ENCODE measurements around the gene EXOSC10.
"Not testable (repeated sequence)": the region's sequence is repeated elsewhere in the genome, so short reads cannot be mapped to it uniquely, and the experiment has no call there.

EXOSC10 gene

GRCh38 chr1:11051781-11052511, 47.7 kb downstream of the EXOSC10 start:
- H3K27me3 ChIP-seq (ENCODE audit: insufficient read depth, low read length, poor library complexity) = no peaks in the 10 kb centered on the region

GRCh38 chr1:11051121-11051520, 48.5 kb downstream of the EXOSC10 start:
- H3K27me3 ChIP-seq (ENCODE audit: insufficient read depth, low read length, poor library complexity); H2BK5ac ChIP-seq (ENCODE audit: low read length); H3K4me3 ChIP-seq (ENCODE audit: low read length); H2AK5ac ChIP-seq (ENCODE audit: low read length); H4K5ac ChIP-seq (ENCODE audit: low read length); H3K9ac ChIP-seq (ENCODE audit: low read length); H3K4ac ChIP-seq (ENCODE audit: low read depth, low read length); H4K8ac ChIP-seq (ENCODE audit: low read depth, low read length); H3K23ac ChIP-seq (ENCODE audit: low read length); H3K79me2 ChIP-seq (ENCODE audit: control insufficient read depth, insufficient read depth, low read length); H3K4me2 ChIP-seq (ENCODE audit: low read length); H3K56ac ChIP-seq (ENCODE audit: low read length); H2BK120ac ChIP-seq (ENCODE audit: low read depth, low read length); H3K36me3 ChIP-seq (ENCODE audit: control insufficient read depth, insufficient read depth, low read length); H3K4me1 ChIP-seq (ENCODE audit: control insufficient read depth, low read depth, low read length); H3K79me1 ChIP-seq (ENCODE audit: low read length); H3K18ac ChIP-seq (ENCODE audit: low read length); H3K27ac ChIP-seq (ENCODE audit: low read depth, low read length); H2BK15ac ChIP-seq (replicated peaks; ENCODE audit: low read depth); DNase-seq: not testable (repeated sequence)
- no CpG with 5 or more reads among the region's 10 CpGs for WGBS (ENCODE audit: extremely low coverage, insufficient coverage, low lambda C conversion rate)

More at GRCh38 chr1:11051781-11052511, 47.7 kb downstream of the EXOSC10 start:
- H3K18ac ChIP-seq (ENCODE audit: low read length) = no peak overlapping the region
- no peaks in the 10 kb centered on the region for H3K79me2 ChIP-seq (ENCODE audit: control insufficient read depth, insufficient read depth, low read length)
- H3K27ac ChIP-seq (ENCODE audit: low read depth, low read length) = no peak overlapping the region
- H3K4ac ChIP-seq (ENCODE audit: low read depth, low read length) = no peak overlapping the region
- no peak overlapping the region for H4K8ac ChIP-seq (ENCODE audit: low read depth, low read length)
- H3K9ac ChIP-seq (ENCODE audit: low read length) = no peak overlapping the region
- no peaks in the 10 kb centered on the region for H3K4me1 ChIP-seq (ENCODE audit: control insufficient read depth, low read depth, low read length)
- no peak overlapping the region for H3K23ac ChIP-seq (ENCODE audit: low read length)
- H2AK5ac ChIP-seq (ENCODE audit: low read length) = no peak overlapping the region
- H3K36me3 ChIP-seq (ENCODE audit: control insufficient read depth, insufficient read depth, low read length) = peaks cover 7% of the 10 kb centered on the region
- WGBS (ENCODE audit: extremely low coverage, insufficient coverage, low lambda C conversion rate) = no CpG with 5 or more reads among the region's 19 CpGs
- no peaks in the 10 kb centered on the region for H3K79me1 ChIP-seq (ENCODE audit: low read length)
- H3K4me3 ChIP-seq (ENCODE audit: low read length) = no peak overlapping the region
- no peak overlapping the region for H2BK15ac ChIP-seq (replicated peaks; ENCODE audit: low read depth)
- DNase-seq = no peak
- no peak overlapping the region for H3K56ac ChIP-seq (ENCODE audit: low read length)
- H3K4me2 ChIP-seq (ENCODE audit: low read length) = no peak overlapping the region
- no peak overlapping the region for H2BK120ac ChIP-seq (ENCODE audit: low read depth, low read length)
- no peak overlapping the region for H2BK5ac ChIP-seq (ENCODE audit: low read length)
- H4K5ac ChIP-seq (ENCODE audit: low read length) = no peak overlapping the region

GRCh38 chr1:11046625-11047365, 52.9 kb downstream of the EXOSC10 start, which contains the start of gene MASP2:
TSS of gene MASP2 (minus strand) at chr1:11047239. CDS start at chr1:11047207, 32 bp downstream.
- no peak within 1 kb of the TSS for H3K9ac ChIP-seq (ENCODE audit: low read length)
- WGBS (ENCODE audit: extremely low coverage, insufficient coverage, low lambda C conversion rate) = no CpG with 5 or more reads among the region's 28 CpGs
- no peak within 1 kb of the TSS for H4K8ac ChIP-seq (ENCODE audit: low read depth, low read length)
- H3K36me3 ChIP-seq (ENCODE audit: control insufficient read depth, insufficient read depth, low read length) = no peaks in the 10 kb centered on the region
- no peaks in the 10 kb centered on the region for H3K79me2 ChIP-seq (ENCODE audit: control insufficient read depth, insufficient read depth, low read length)
- no peak within 1 kb of the TSS for H3K27ac ChIP-seq (ENCODE audit: low read depth, low read length)
- no peak for DNase-seq
- no peaks in the 10 kb centered on the region for H3K27me3 ChIP-seq (ENCODE audit: insufficient read depth, low read length, poor library complexity)
- no peak within 1 kb of the TSS for H2BK120ac ChIP-seq (ENCODE audit: low read depth, low read length)
- H3K23ac ChIP-seq (ENCODE audit: low read length) = no peak within 1 kb of the TSS
- H4K5ac ChIP-seq (ENCODE audit: low read length) = no peak within 1 kb of the TSS
- no peak within 1 kb of the TSS for H2BK5ac ChIP-seq (ENCODE audit: low read length)
- no peak within 1 kb of the TSS for H2BK15ac ChIP-seq (replicated peaks; ENCODE audit: low read depth)
- no peak within 1 kb of the TSS for H3K18ac ChIP-seq (ENCODE audit: low read length)
- no peaks in the 10 kb centered on the region for H3K79me1 ChIP-seq (ENCODE audit: low read length)
- no peak within 1 kb of the TSS for H2AK5ac ChIP-seq (ENCODE audit: low read length)
- no peaks in the 10 kb centered on the region for H3K4me1 ChIP-seq (ENCODE audit: control insufficient read depth, low read depth, low read length)
- H3K4me2 ChIP-seq (ENCODE audit: low read length) = no peak within 1 kb of the TSS
- H3K56ac ChIP-seq (ENCODE audit: low read length) = no peak within 1 kb of the TSS
- H3K4me3 ChIP-seq (ENCODE audit: low read length) = no peak within 1 kb of the TSS
- no peak within 1 kb of the TSS for H3K4ac ChIP-seq (ENCODE audit: low read depth, low read length)

- Histone ChIP-seq H3K4me2 (ENCODE audit: low read length) (no peak overlapping the region), H3K27ac (ENCODE audit: low read depth, low read length) (no peak overlapping the region), H3K56ac (ENCODE audit: low read length) (no peak overlapping the region), H2BK5ac (ENCODE audit: low read length) (no peak overlapping the region), H3K79me1 (ENCODE audit: low read length) (no peaks in the 10 kb centered on the region), H3K23ac (ENCODE audit: low read length) (no peak overlapping the region), H2BK120ac (ENCODE audit: low read depth, low read length) (no peak overlapping the region), H3K36me3 (ENCODE audit: control insufficient read depth, insufficient read depth, low read length) (no peaks in the 10 kb centered on the region), H2AK5ac (ENCODE audit: low read length) (no peak overlapping the region), H4K5ac (ENCODE audit: low read length) (no peak overlapping the region), H3K27me3 (ENCODE audit: insufficient read depth, low read length, poor library complexity) (no peaks in the 10 kb centered on the region), H2BK15ac (replicated peaks; ENCODE audit: low read depth) (no peak overlapping the region), H4K8ac (ENCODE audit: low read depth, low read length) (no peak overlapping the region), H3K18ac (ENCODE audit: low read length) (no peak overlapping the region), H3K79me2 (ENCODE audit: control insufficient read depth, insufficient read depth, low read length) (no peaks in the 10 kb centered on the region), H3K4ac (ENCODE audit: low read depth, low read length) (no peak overlapping the region), H3K4me3 (ENCODE audit: low read length) (no peak overlapping the region), H3K9ac (ENCODE audit: low read length) (no peak overlapping the region), H3K4me1 (ENCODE audit: control insufficient read depth, low read depth, low read length) (no peaks in the 10 kb centered on the region)
- no CpG with 5 or more reads among the region's 8 CpGs for WGBS (ENCODE audit: extremely low coverage, insufficient coverage, low lambda C conversion rate)
- DNase-seq = no peak
Measured at GRCh38 chr1:11046270-11046566, 53.5 kb downstream of the EXOSC10 start.

- H3K23ac ChIP-seq (ENCODE audit: low read length) = no peak overlapping the region
- H3K4me3 ChIP-seq (ENCODE audit: low read length) = no peak overlapping the region
- no peak overlapping the region for H3K4ac ChIP-seq (ENCODE audit: low read depth, low read length)
- H4K8ac ChIP-seq (ENCODE audit: low read depth, low read length) = no peak overlapping the region
- H2BK120ac ChIP-seq (ENCODE audit: low read depth, low read length) = no peak overlapping the region
- no peaks in the 10 kb centered on the region for H3K79me2 ChIP-seq (ENCODE audit: control insufficient read depth, insufficient read depth, low read length)
- no peak overlapping the region for H3K56ac ChIP-seq (ENCODE audit: low read length)
- no peak overlapping the region for H2BK5ac ChIP-seq (ENCODE audit: low read length)
- H3K18ac ChIP-seq (ENCODE audit: low read length) = no peak overlapping the region
- H3K27me3 ChIP-seq (ENCODE audit: insufficient read depth, low read length, poor library complexity) = no peaks in the 10 kb centered on the region
- WGBS (ENCODE audit: extremely low coverage, insufficient coverage, low lambda C conversion rate) = no CpG with 5 or more reads among the region's 32 CpGs
- peak; percentile 49 for DNase-seq
- H3K79me1 ChIP-seq (ENCODE audit: low read length) = no peaks in the 10 kb centered on the region
- no peak overlapping the region for H3K27ac ChIP-seq (ENCODE audit: low read depth, low read length)
- no peak overlapping the region for H4K5ac ChIP-seq (ENCODE audit: low read length)
- H3K36me3 ChIP-seq (ENCODE audit: control insufficient read depth, insufficient read depth, low read length) = no peaks in the 10 kb centered on the region
- no peak overlapping the region for H3K9ac ChIP-seq (ENCODE audit: low read length)
- no peak overlapping the region for H3K4me2 ChIP-seq (ENCODE audit: low read length)
- H3K4me1 ChIP-seq (ENCODE audit: control insufficient read depth, low read depth, low read length) = no peaks in the 10 kb centered on the region
- no peak overlapping the region for H2BK15ac ChIP-seq (replicated peaks; ENCODE audit: low read depth)
- H2AK5ac ChIP-seq (ENCODE audit: low read length) = no peak overlapping the region
Measured at GRCh38 chr1:11045428-11046269, 54.0 kb downstream of the EXOSC10 start.

All from mesendoderm (in vitro differentiated cells).